ENCODE measurements around the gene SHISA4.

SHISA4 gene

GRCh38 chr1:201882665-201883132 is 6.0 kb upstream of the SHISA4 start:
- DNase-seq, result no peak

GRCh38 chr1:201883266-201883665 is 5.4 kb upstream of the SHISA4 start:
- DNase-seq, result no peak

GRCh38 chr1:201883786-201884185 is 4.9 kb upstream of the SHISA4 start:
- DNase-seq, result no peak

- DNase-seq, result no peak
Measured at GRCh38 chr1:201884425-201884824, 4.3 kb upstream of the SHISA4 start.

- DNase-seq, result no peak
Measured at GRCh38 chr1:201885531-201886075, 3.1 kb upstream of the SHISA4 start.

GRCh38 chr1:201886103-201886885 is 2.4 kb upstream of the SHISA4 start:
- DNase-seq, result no peak

- no peak for DNase-seq
Measured at GRCh38 chr1:201887116-201887866, 1.4 kb upstream of the SHISA4 start.

- no peak for DNase-seq
Measured at GRCh38 chr1:201889090-201889968, 631 bp downstream of the SHISA4 start.

- no peak for DNase-seq
Measured at GRCh38 chr1:201890223-201890622, 1.5 kb downstream of the SHISA4 start.

- DNase-seq, result no peak
Measured at GRCh38 chr1:201890806-201891450, 2.2 kb downstream of the SHISA4 start.

- DNase-seq, result no peak
Measured at GRCh38 chr1:201891451-201892045, 2.9 kb downstream of the SHISA4 start.

- DNase-seq, result no peak
Measured at GRCh38 chr1:201892211-201892610, 3.5 kb downstream of the SHISA4 start.

GRCh38 chr1:201893431-201893830 is 4.7 kb downstream of the SHISA4 start:
- no peak for DNase-seq

GRCh38 chr1:201894343-201895119 is 5.8 kb downstream of the SHISA4 start:
- DNase-seq, result no peak

- DNase-seq, result no peak
Measured at GRCh38 chr1:201895120-201895665, 6.5 kb downstream of the SHISA4 start.

- DNase-seq, result peak; percentile 92 to 93
Measured at GRCh38 chr1:201895913-201896807, 7.5 kb downstream of the SHISA4 start.

GRCh38 chr1:201896951-201897391 is 8.3 kb downstream of the SHISA4 start:
- DNase-seq, result peak in 1 of 2 experiments; percentile 19

- no peak for DNase-seq
Measured at GRCh38 chr1:201898240-201898894, 9.7 kb downstream of the SHISA4 start.

- no peak for DNase-seq
Measured at GRCh38 chr1:201898992-201899391, 10.3 kb downstream of the SHISA4 start.
